Thyroid gland (tissue), 4 donors: ENCODE results near the gene CCDC154.
A peak's percentile ranks its signal among the peaks of the same experiment; 100 is the strongest.

Source experiments
- POLR2A ChIP-seq, 2 donors: fragments of 450-650 bp; IDR thresholded peaks; one replicate each; pipeline ENCODE4 v1.6.1; 2017; ENCODE audit warnings: antibody characterized with exemption in 2 of 2, mild to moderate bottlenecking in 2 of 2, moderate library complexity in 1 of 2
- TF ChIP-seq, protein P1 (sequence below), 6 experiments: fragments of 200-600 bp in 3 of 6; fragments of 450-650 bp in 3 of 6; sonication (generic) in 3 of 6; IDR thresholded peaks; one replicate each; pipeline ENCODE4 v1.5.1; 2016 to 2019; ENCODE audit warnings: antibody characterized with exemption in 6 of 6, mild to moderate bottlenecking in 2 of 6, inconsistent platforms in 1 of 6, moderate library complexity in 1 of 6

DNA sequence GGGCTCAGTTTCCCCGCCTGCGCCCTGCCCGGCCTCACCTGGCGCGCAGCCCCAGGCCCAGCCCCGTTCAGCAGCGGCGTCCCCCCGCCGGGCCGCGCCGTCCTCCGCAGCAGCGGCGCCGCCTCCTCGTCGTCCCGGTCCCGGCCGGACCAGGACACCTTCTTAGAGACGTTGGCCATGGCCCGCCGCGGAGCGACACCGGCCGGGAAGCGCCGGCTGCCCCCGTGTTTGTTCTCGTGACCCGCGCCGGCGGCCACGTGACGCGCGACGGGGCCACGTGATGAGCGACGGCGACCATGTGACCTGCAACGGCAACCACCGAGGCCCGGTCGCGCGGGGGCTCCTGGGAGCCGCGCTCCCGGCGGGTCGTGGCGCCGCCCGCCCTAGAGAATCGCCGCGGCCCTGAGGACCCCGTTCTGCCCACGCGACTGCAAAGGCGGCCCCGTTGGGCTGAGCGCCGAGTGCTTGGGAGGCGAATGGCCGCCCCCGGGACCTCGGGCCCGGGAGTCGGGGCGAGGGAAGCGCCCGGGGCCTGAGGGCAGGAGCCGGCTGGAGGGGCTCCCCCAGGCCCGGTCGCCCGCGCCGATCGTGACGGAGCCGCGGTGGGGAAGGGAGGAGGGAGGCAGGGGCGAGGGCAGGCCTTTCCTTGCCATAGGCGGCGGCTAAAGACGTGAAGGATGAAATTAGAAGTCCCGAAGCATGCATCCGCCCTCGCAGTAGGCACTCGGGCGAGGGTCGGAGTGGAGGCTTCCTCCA, 30.6 kb upstream of the CCDC154 start, which contains the start of gene CLCN7:
- TF ChIP-seq, protein P1, sequence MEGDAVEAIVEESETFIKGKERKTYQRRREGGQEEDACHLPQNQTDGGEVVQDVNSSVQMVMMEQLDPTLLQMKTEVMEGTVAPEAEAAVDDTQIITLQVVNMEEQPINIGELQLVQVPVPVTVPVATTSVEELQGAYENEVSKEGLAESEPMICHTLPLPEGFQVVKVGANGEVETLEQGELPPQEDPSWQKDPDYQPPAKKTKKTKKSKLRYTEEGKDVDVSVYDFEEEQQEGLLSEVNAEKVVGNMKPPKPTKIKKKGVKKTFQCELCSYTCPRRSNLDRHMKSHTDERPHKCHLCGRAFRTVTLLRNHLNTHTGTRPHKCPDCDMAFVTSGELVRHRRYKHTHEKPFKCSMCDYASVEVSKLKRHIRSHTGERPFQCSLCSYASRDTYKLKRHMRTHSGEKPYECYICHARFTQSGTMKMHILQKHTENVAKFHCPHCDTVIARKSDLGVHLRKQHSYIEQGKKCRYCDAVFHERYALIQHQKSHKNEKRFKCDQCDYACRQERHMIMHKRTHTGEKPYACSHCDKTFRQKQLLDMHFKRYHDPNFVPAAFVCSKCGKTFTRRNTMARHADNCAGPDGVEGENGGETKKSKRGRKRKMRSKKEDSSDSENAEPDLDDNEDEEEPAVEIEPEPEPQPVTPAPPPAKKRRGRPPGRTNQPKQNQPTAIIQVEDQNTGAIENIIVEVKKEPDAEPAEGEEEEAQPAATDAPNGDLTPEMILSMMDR (IDR thresholded peaks at IDR 0.05), result no peak
- TF ChIP-seq POLR2A (IDR thresholded peaks at IDR 0.05), result peak; percentile 64 to 81
